ENCODE measurements around the gene NCKAP5.

The NCKAP5 gene

DNA sequence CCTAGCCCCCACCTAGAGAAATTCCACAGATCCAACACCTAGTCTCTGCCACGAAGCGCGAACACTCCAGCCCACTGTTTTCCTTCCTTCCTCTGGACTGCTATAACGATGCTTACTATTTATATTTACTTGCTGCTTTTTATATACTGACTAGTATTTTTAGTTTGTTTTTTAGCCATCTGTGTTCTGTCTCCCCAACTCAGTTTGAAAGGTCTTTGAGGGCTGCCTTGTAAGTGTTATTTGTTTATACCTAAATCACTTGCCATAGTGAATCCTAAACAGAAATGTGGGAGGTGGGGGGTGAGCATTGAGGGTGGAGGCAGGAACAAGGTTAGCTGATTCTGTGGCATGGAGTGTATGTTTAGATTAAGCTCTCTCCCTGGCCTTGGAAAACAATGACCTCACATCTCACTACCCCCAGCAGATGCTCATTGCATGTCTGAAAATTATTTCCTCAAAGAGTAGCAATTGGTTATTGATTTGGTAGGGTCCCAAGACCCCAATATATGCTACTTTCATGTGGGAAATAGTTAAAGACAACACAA lies 1.1 kb upstream of the NCKAP5 start:
- Histone ChIP-seq H3K9me3 (no peaks in the 10 kb centered on the region), H3K27ac (no peak overlapping the region), H3K36me3 (no peaks in the 10 kb centered on the region), H3K4me1 (ENCODE audit: control insufficient read depth in 1 of 2, insufficient read depth in 1 of 2, low read depth in 1 of 2, low read length in 1 of 2) (no peaks in the 10 kb centered on the region), H3K4me3 (ENCODE audit: low read depth in 1 of 2, low read length in 1 of 2) (no peak overlapping the region), H3K27me3 (peaks cover 24% of the 10 kb centered on the region)
- no peak for TF ChIP-seq CTCF (IDR thresholded peaks at IDR 0.05)

DNA sequence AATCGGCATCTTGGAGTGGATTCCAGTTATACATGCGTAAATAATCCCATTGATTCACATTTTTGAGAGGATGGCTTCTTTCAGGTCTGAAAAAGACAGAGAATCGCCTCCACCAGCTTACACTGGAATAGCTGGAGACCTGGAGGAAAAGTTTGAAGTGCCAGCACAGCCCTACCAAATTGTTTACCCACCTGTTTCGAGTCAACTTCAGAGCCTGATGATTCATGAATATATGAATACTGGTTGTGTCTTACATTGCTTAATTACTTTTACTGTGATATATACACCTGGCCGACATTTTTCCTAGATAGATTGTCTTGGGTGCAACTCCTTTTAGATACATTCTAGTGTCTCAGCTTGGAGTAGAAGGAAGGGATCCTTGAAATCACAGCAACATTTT lies 335 bp upstream of the NCKAP5 start:
- TF ChIP-seq CTCF (IDR thresholded peaks at IDR 0.05) = no peak
- no peaks in the 10 kb centered on the region for H3K9me3 ChIP-seq
- no peak overlapping the region for H3K4me3 ChIP-seq (ENCODE audit: low read depth in 1 of 2, low read length in 1 of 2)
- H3K36me3 ChIP-seq = no peaks in the 10 kb centered on the region
- peaks cover 24% of the 10 kb centered on the region for H3K27me3 ChIP-seq
- H3K27ac ChIP-seq = no peak overlapping the region
- no peaks in the 10 kb centered on the region for H3K4me1 ChIP-seq (ENCODE audit: control insufficient read depth in 1 of 2, insufficient read depth in 1 of 2, low read depth in 1 of 2, low read length in 1 of 2)

DNA sequence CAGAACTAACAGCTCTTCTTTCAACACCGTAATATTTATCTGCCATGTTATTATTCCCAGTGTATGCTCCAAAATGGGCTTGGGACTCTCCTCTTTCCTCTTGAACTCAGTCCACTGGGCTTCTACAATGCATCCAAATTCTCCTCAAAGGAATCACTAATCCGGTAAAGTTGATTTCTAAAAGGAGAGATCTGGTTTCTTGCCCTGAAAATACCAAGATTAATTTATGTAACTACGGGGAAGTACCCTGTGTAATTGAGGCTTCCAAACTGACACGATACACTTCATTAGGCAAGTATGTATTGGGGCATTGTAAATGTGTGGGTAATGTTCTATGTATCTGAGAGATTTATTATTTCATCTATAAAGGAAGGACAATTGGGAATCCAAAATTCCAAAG lies 5.7 kb downstream of the NCKAP5 start:
- no peaks in the 10 kb centered on the region for H3K36me3 ChIP-seq
- no peak for TF ChIP-seq CTCF (IDR thresholded peaks at IDR 0.05)
- H3K27me3 ChIP-seq = peaks cover 6% of the 10 kb centered on the region
- H3K4me1 ChIP-seq (ENCODE audit: control insufficient read depth in 1 of 2, insufficient read depth in 1 of 2, low read depth in 1 of 2, low read length in 1 of 2) = no peaks in the 10 kb centered on the region
- no peak overlapping the region for H3K4me3 ChIP-seq (ENCODE audit: low read depth in 1 of 2, low read length in 1 of 2)
- H3K9me3 ChIP-seq = no peaks in the 10 kb centered on the region
- H3K27ac ChIP-seq = no peak overlapping the region

GRCh38 chr2:133561045-133561852 lies 7.0 kb downstream of the NCKAP5 start:
- Histone ChIP-seq H3K27ac (no peak overlapping the region), H3K36me3 (no peaks in the 10 kb centered on the region), H3K27me3 (no peaks in the 10 kb centered on the region), H3K4me1 (ENCODE audit: control insufficient read depth in 1 of 2, insufficient read depth in 1 of 2, low read depth in 1 of 2, low read length in 1 of 2) (no peaks in the 10 kb centered on the region), H3K4me3 (ENCODE audit: low read depth in 1 of 2, low read length in 1 of 2) (no peak overlapping the region), H3K9me3 (no peaks in the 10 kb centered on the region)
- TF ChIP-seq CTCF (IDR thresholded peaks at IDR 0.05) = no peak

DNA sequence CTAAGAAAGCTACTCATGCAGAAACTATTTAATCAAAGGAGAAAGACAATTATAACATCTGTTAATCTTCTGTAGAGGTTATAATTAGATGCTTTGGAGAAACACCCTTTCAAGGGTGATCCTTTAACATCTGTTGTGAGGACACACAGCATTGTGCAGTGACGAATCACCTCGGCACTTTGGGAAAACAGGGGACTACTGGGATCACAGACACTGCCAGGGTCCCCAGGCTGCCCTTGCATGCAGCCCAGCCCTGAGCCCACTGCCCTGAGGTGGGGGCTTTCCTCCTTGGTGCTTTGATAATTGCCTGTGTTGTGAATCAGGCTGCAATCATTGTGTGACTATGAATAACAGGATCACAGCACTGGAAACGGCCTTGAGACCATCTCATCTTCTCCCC lies 10.6 kb downstream of the NCKAP5 start:
- TF ChIP-seq CTCF (IDR thresholded peaks at IDR 0.05) = no peak
- H3K27me3 ChIP-seq = no peaks in the 10 kb centered on the region
- H3K9me3 ChIP-seq = no peaks in the 10 kb centered on the region
- no peaks in the 10 kb centered on the region for H3K4me1 ChIP-seq (ENCODE audit: control insufficient read depth in 1 of 2, insufficient read depth in 1 of 2, low read depth in 1 of 2, low read length in 1 of 2)
- no peak overlapping the region for H3K4me3 ChIP-seq (ENCODE audit: low read depth in 1 of 2, low read length in 1 of 2)
- no peaks in the 10 kb centered on the region for H3K36me3 ChIP-seq
- no peak overlapping the region for H3K27ac ChIP-seq
